IMR-90 (cell line): ENCODE data around the gene RPS15A. TPM values are rescaled to one million over a fixed set of nuclear protein-coding genes. Genes with fewer than 3 reads are reported as not detected.

Experiments used
- ATAC-seq: fragments of 200-7000 bp; cut with Tn5 transposase; 2 replicates; pipeline ENCODE4 v1.9.1; 2020; ENCODE audit warnings: low read depth, mild to moderate bottlenecking, moderate library complexity
- BruUV-seq: library from RNA; stranded (reverse); fragments of 400-500 nt; replicated peaks from 2 replicates; lab custom pipeline; 2021; lab: Mats Ljungman, UMichigan
- CTCF ChIA-PET: fragments of 300-600 bp; formaldehyde crosslinking; extraction: SDS; loops from one replicate; lab custom pipeline; 2021; ENCODE audit warnings: antibody characterized with exemption; lab: Yijun Ruan, JAX
- POLR2A ChIA-PET: fragments of 300-600 bp; sonication (Branson Sonifier 250); formaldehyde crosslinking; loops from one replicate; lab custom pipeline; 2022; ENCODE audit warnings: antibody characterized with exemption; ENCODE audit not compliant: unreplicated experiment; lab: Charles Lee
- DNase-seq: peaks from one replicate; pipeline ENCODE4 v3.0.0; 2013
- H2AFZ ChIP-seq: replicated peaks from 2 replicates; pipeline ENCODE3; 2013; ENCODE audit warnings: low read length, mild to moderate bottlenecking; ENCODE audit not compliant: poor library complexity
- H2AK5ac ChIP-seq: 2 replicates; pipeline ENCODE4 v1.6.1; 2013; ENCODE audit warnings: low read depth, low read length, inconsistent platforms
- H2AK9ac ChIP-seq: replicated peaks from 2 replicates; pipeline ENCODE3; 2013; ENCODE audit warnings: mild to moderate bottlenecking, low read depth, low read length, moderate library complexity; ENCODE audit not compliant: poor library complexity
- H2BK120ac ChIP-seq: 2 replicates; pipeline ENCODE4 v1.6.1; 2013; ENCODE audit warnings: low read depth, low read length, inconsistent platforms
- H2BK15ac ChIP-seq: 3 replicates; pipeline ENCODE4 v1.6.1; 2013; ENCODE audit warnings: low read depth, low read length, inconsistent platforms
- H2BK20ac ChIP-seq: 2 replicates; pipeline ENCODE4 v1.6.1; 2013; ENCODE audit warnings: low read depth, mild to moderate bottlenecking, inconsistent platforms, low read length, moderate library complexity
- H2BK5ac ChIP-seq: 2 replicates; pipeline ENCODE4 v1.6.1; 2013; ENCODE audit warnings: mild to moderate bottlenecking, low read depth, low read length, inconsistent platforms; ENCODE audit not compliant: poor library complexity, severe bottlenecking
- H3K14ac ChIP-seq: replicated peaks from 2 replicates; pipeline ENCODE4 v1.6.1; 2013; ENCODE audit warnings: low read depth, low read length, inconsistent platforms
- H3K18ac ChIP-seq: 2 replicates; pipeline ENCODE4 v1.6.1; 2013; ENCODE audit warnings: low read depth, low read length, control low read depth
- H3K23ac ChIP-seq: 2 replicates; pipeline ENCODE4 v1.6.1; 2013; ENCODE audit warnings: low read depth, low read length, inconsistent platforms
- H3K27ac ChIP-seq: 2 replicates; pipeline ENCODE4 v1.5.1; 2013; ENCODE audit warnings: mild to moderate bottlenecking, control low read depth, low read length; ENCODE audit not compliant: insufficient read depth
- H3K27me3 ChIP-seq: 2 replicates; pipeline ENCODE4 v1.6.1; 2013; ENCODE audit warnings: low read length; ENCODE audit not compliant: control insufficient read depth, insufficient read depth
- H3K36me3 ChIP-seq: 2 replicates; pipeline ENCODE4 v1.6.1; 2013; ENCODE audit warnings: low read length, mixed read lengths; ENCODE audit not compliant: control insufficient read depth, insufficient read depth
- H3K4ac ChIP-seq: 2 replicates; pipeline ENCODE4 v1.6.1; 2013; ENCODE audit warnings: low read depth, low read length, inconsistent platforms
- H3K4me1 ChIP-seq: 2 replicates; pipeline ENCODE4 v1.6.1; 2013; ENCODE audit warnings: low read length, mixed read lengths; ENCODE audit not compliant: control insufficient read depth, insufficient read depth
- H3K4me2 ChIP-seq: 2 replicates; pipeline ENCODE4 v1.6.1; 2013; ENCODE audit warnings: low read depth, mild to moderate bottlenecking, control low read depth, low read length, moderate library complexity
- H3K4me3 ChIP-seq: 2 replicates; pipeline ENCODE4 v1.5.1; 2013; ENCODE audit warnings: low read depth, mild to moderate bottlenecking, control low read depth, low read length, moderate library complexity; ENCODE audit not compliant: insufficient read depth
- H3K56ac ChIP-seq: 2 replicates; pipeline ENCODE4 v1.6.1; 2013; ENCODE audit warnings: low read length, inconsistent platforms; ENCODE audit not compliant: insufficient read depth; ENCODE audit errors: extremely low read depth
- H3K79me1 ChIP-seq, 2 experiments: 2 replicates each; pipeline ENCODE4 v1.6.1; 2013; ENCODE audit warnings: low read length in 2 of 2, inconsistent platforms in 1 of 2, low read depth in 1 of 2
- H3K9ac ChIP-seq: 2 replicates; pipeline ENCODE4 v1.6.1; 2013; ENCODE audit warnings: low read depth, low read length, control low read depth
- H3K9me1 ChIP-seq: 2 replicates; pipeline ENCODE4 v1.6.1; 2013; ENCODE audit warnings: low read length, inconsistent platforms; ENCODE audit not compliant: insufficient read depth
- H3K9me3 ChIP-seq: 2 replicates; pipeline ENCODE4 v1.6.1; 2013; ENCODE audit warnings: low read length; ENCODE audit not compliant: control insufficient read depth, insufficient read depth
- H4K20me1 ChIP-seq: 2 replicates; pipeline ENCODE4 v1.6.1; 2013; ENCODE audit warnings: low read length, inconsistent platforms; ENCODE audit not compliant: insufficient read depth
- H4K5ac ChIP-seq: 2 replicates; pipeline ENCODE4 v1.6.1; 2013; ENCODE audit warnings: mild to moderate bottlenecking, low read depth, low read length, control low read depth
- H4K8ac ChIP-seq, 2 experiments: 2 replicates each; pipeline ENCODE4 v1.6.1; 2013; ENCODE audit warnings: low read depth in 2 of 2, low read length in 2 of 2, control low read depth in 1 of 2, inconsistent platforms in 1 of 2
- H4K91ac ChIP-seq: 2 replicates; pipeline ENCODE4 v1.6.1; 2013; ENCODE audit warnings: low read depth, low read length, inconsistent platforms; ENCODE audit not compliant: insufficient read depth
- BHLHE40 ChIP-seq: fragments of 150-350 bp; IDR thresholded peaks from 2 replicates; pipeline ENCODE4 v1.6.1; 2016; ENCODE audit warnings: mild to moderate bottlenecking, low read depth, low read length
- CHD1 ChIP-seq: IDR thresholded peaks from 2 replicates; pipeline ENCODE4 v1.6.1; 2012; ENCODE audit warnings: low read depth, low read length, improper control_type of control experiment
- ELK1 ChIP-seq: fragments of 150-350 bp; IDR thresholded peaks from 2 replicates; pipeline ENCODE4 v1.6.1; 2016; ENCODE audit warnings: low read depth, mild to moderate bottlenecking, low read length, moderate library complexity, borderline replicate concordance
- MAFK ChIP-seq: IDR thresholded peaks from 2 replicates; pipeline ENCODE4 v1.6.1; 2012; ENCODE audit warnings: low read depth, low read length, improper control_type of control experiment
- MAZ ChIP-seq: IDR thresholded peaks from 2 replicates; pipeline ENCODE4 v1.6.1; 2012; ENCODE audit warnings: low read depth, mild to moderate bottlenecking, low read length, improper control_type of control experiment, moderate library complexity, borderline replicate concordance
- POLR2A ChIP-seq: IDR thresholded peaks from 2 replicates; pipeline ENCODE4 v1.6.1; 2012; ENCODE audit warnings: mild to moderate bottlenecking, low read depth, low read length
- RAD21 ChIP-seq: IDR thresholded peaks from 2 replicates; pipeline ENCODE4 v1.6.1; 2012; ENCODE audit warnings: low read length, improper control_type of control experiment
- RCOR1 ChIP-seq: IDR thresholded peaks from 2 replicates; pipeline ENCODE4 v1.6.1; 2012; ENCODE audit warnings: mild to moderate bottlenecking, low read length, improper control_type of control experiment; ENCODE audit not compliant: insufficient replicate concordance
- RFX5 ChIP-seq: IDR thresholded peaks from 2 replicates; pipeline ENCODE4 v1.8.0; 2012; ENCODE audit warnings: low read depth, mild to moderate bottlenecking, low read length, moderate library complexity
- SMC3 ChIP-seq: fragments of 150-350 bp; IDR thresholded peaks from 2 replicates; pipeline ENCODE4 v1.6.1; 2016; ENCODE audit warnings: low read depth, mild to moderate bottlenecking, antibody characterized with exemption, low read length, moderate library complexity
- WGBS, 2 experiments: methylation state at CpG; one replicate each; pipeline versions ENCODE4 v1.1.5 to v1.1.7; 2013; ENCODE audit warnings: missing lambda C conversion rate in 2 of 2; ENCODE audit not compliant: insufficient read length in 1 of 2; ENCODE audit errors: extremely low coverage in 2 of 2; 5-methylcytosine and 5-hydroxymethylcytosine counted together
- dilution Hi-C: fragments of 300-500 bp; cut with HindIII; formaldehyde crosslinking; loops from one replicate; pipeline ENCODE4 v1.14.3; 2018; ENCODE audit warnings: low sequenced_read_pairs; ENCODE audit not compliant: unreplicated experiment
- in situ Hi-C: fragments of 300-500 bp; cut with MboI; formaldehyde crosslinking; loops from 3 replicates; pipeline ENCODE4 v1.14.3; 2019; ENCODE audit warnings: low sequenced_read_pairs, inconsistent platforms, mixed read lengths
- intact Hi-C: fragments of 100-400 bp; cut with micrococcal nuclease; formaldehyde crosslinking; loops from 2 replicates; pipeline ENCODE4 v1.10.0; 2022
- polyA plus RNA-seq, 3 experiments: library from polyadenylated mRNA; depleted of rRNA; stranded (reverse); fragments of >200 nt; gene quantifications; 2 replicates each; pipeline ENCODE4 v1.2.3, GENCODE V29; 2012; ENCODE audit warnings: low replicate concordance in 1 of 3
- total RNA-seq: library from RNA; depleted of rRNA; stranded (reverse); fragments of >200 nt; gene quantifications from 2 replicates; pipeline ENCODE4 v1.2.3, GENCODE V29; 2012
- TF ChIP-seq, protein P1 (sequence below): conservative IDR thresholded peaks from 2 replicates; pipeline ENCODE4 v1.5.1; 2012; ENCODE audit warnings: mild to moderate bottlenecking, low read depth, low read length, improper control_type of control experiment

Gene RPS15A
- total and polyA plus RNA-seq, 2 of the 4 experiments (the other 2 are of a cell fraction), result 4,588 to 4,619 TPM

- peaks cover 18% of the 10 kb centered on the region; the same call in 1 of the 2 replicates for H4K20me1 ChIP-seq
- dilution Hi-C loops (no loop called here), in situ Hi-C loops (no loop called here), intact Hi-C loops (no loop called here)
- DNase-seq, result no peak
- peaks cover 14 to 22% of the 10 kb centered on the region in 2 experiments; a peak in 3 of 4 replicates for H3K79me1 ChIP-seq
- no peak overlapping the region for H2BK5ac ChIP-seq
- H3K4ac ChIP-seq, result no peak overlapping the region
- no peak overlapping the region for H2BK20ac ChIP-seq
- H2BK120ac ChIP-seq, result no peak overlapping the region
- no peak overlapping the region for H3K27ac ChIP-seq
- no peak overlapping the region for H3K56ac ChIP-seq
- H3K9ac ChIP-seq, result no peak overlapping the region
- no TSS peak for BruUV-seq
- H3K36me3 ChIP-seq, result peaks cover 14% of the 10 kb centered on the region
- H4K91ac ChIP-seq, result no peak overlapping the region
- H3K4me2 ChIP-seq, result no peak overlapping the region
- H3K4me3 ChIP-seq, result no peak overlapping the region
- no peak overlapping the region for H4K8ac ChIP-seq
- no peak overlapping the region for H3K18ac ChIP-seq
- no peaks in the 10 kb centered on the region for H3K9me1 ChIP-seq
- no peak overlapping the region for H2AK5ac ChIP-seq
- no peak overlapping the region for H3K14ac ChIP-seq
- no peak for ATAC-seq
- H2AFZ ChIP-seq, result no peak overlapping the region
- no peaks in the 10 kb centered on the region for H3K9me3 ChIP-seq
- TF ChIP-seq SMC3, result no peak
- TF ChIP-seq, protein P1, sequence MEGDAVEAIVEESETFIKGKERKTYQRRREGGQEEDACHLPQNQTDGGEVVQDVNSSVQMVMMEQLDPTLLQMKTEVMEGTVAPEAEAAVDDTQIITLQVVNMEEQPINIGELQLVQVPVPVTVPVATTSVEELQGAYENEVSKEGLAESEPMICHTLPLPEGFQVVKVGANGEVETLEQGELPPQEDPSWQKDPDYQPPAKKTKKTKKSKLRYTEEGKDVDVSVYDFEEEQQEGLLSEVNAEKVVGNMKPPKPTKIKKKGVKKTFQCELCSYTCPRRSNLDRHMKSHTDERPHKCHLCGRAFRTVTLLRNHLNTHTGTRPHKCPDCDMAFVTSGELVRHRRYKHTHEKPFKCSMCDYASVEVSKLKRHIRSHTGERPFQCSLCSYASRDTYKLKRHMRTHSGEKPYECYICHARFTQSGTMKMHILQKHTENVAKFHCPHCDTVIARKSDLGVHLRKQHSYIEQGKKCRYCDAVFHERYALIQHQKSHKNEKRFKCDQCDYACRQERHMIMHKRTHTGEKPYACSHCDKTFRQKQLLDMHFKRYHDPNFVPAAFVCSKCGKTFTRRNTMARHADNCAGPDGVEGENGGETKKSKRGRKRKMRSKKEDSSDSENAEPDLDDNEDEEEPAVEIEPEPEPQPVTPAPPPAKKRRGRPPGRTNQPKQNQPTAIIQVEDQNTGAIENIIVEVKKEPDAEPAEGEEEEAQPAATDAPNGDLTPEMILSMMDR, result no peak
- no peak for TF ChIP-seq CHD1
- no peak for TF ChIP-seq POLR2A
- TF ChIP-seq MAFK, result no peak
- TF ChIP-seq RCOR1, result no peak
- TF ChIP-seq MAZ, result no peak
- no peak for TF ChIP-seq RAD21
- no peak for TF ChIP-seq ELK1
- no peak for TF ChIP-seq BHLHE40
- TF ChIP-seq RFX5, result no peak
- peaks cover 2% of the 10 kb centered on the region for H3K4me1 ChIP-seq
- H4K5ac ChIP-seq, result no peak overlapping the region
- H3K27me3 ChIP-seq, result no peaks in the 10 kb centered on the region
- H2BK15ac ChIP-seq, result no peak overlapping the region
- H2AK9ac ChIP-seq, result no peak overlapping the region
- 0 out of 2 replicates have a peak overlapping the region, but pooled peaks have one; percentile 16 for H3K23ac ChIP-seq
- WGBS, 2 experiments, result no CpG with 5 or more reads among the region's 4 CpGs
- ChIA-PET POLR2A (no interaction called here), CTCF (interaction anchor here (0.6 kb wide), 1 partner anchor 1587 kb away, joined by 3 read pairs; no protein-coding TSS in a partner anchor)
These were observed 7.6 kb upstream of the RPS15A start for GRCh38 chr16:18797746-18798145.
